Effector memory CD8-positive, alpha-beta T cell (primary cell): Measurements from ENCODE around the gene ARRB2.

Experiments
- ATAC-seq: fragments of 150-1000 bp; cut with Tn5 transposase; replicated peaks from 2 replicates; pipeline ENCODE4 v1.10.0; 2021; ENCODE audit warnings: mild to moderate bottlenecking, moderate library complexity
- DNase-seq, 3 experiments: peaks; one replicate each; pipeline ENCODE4 v3.0.0; 2021
- H3K27ac Mint-ChIP-seq, 2 donors: one replicate each; pipeline ENCODE4 v1.8.0; 2022; ENCODE audit warnings: mild to moderate bottlenecking in 2 of 2, mixed read lengths in 2 of 2, moderate library complexity in 2 of 2
- H3K27me3 Mint-ChIP-seq, 2 donors: one replicate each; pipeline ENCODE4 v1.8.0; 2022; ENCODE audit warnings: mixed read lengths in 2 of 2
- H3K36me3 Mint-ChIP-seq: one replicate; pipeline ENCODE4 v1.8.0; 2022; ENCODE audit warnings: mild to moderate bottlenecking, moderate library complexity, mixed read lengths; ENCODE audit not compliant: insufficient read depth
- H3K4me1 Mint-ChIP-seq, 2 donors: one replicate each; pipeline ENCODE4 v1.8.0; 2022; ENCODE audit warnings: low read depth in 2 of 2, mixed read lengths in 2 of 2
- H3K4me3 Mint-ChIP-seq, 2 donors: one replicate each; pipeline ENCODE4 v1.8.0; 2022; ENCODE audit warnings: mild to moderate bottlenecking in 2 of 2, mixed read lengths in 2 of 2, moderate library complexity in 2 of 2
- H3K9me3 Mint-ChIP-seq, 2 donors: one replicate each; pipeline ENCODE4 v1.8.0; 2022; ENCODE audit warnings: mixed read lengths in 2 of 2

Gene ARRB2

GRCh38 chr17:4721203-4722135 lies 11.0 kb downstream of the ARRB2 start:
- peak overlapping the region; percentile 54 to 87 for H3K27ac Mint-ChIP-seq
- H3K4me3 Mint-ChIP-seq, result peak overlapping the region in 1 of 2 donors; percentile 36
- DNase-seq (peak; percentile 33 to 37 (median 36)), ATAC-seq (peak; percentile 87)
- H3K9me3 Mint-ChIP-seq, result no peaks in the 10 kb centered on the region
- peaks cover 14 to 26% of the 10 kb centered on the region in 2 donors for H3K4me1 Mint-ChIP-seq
- H3K27me3 Mint-ChIP-seq, result no peaks in the 10 kb centered on the region
- H3K36me3 Mint-ChIP-seq, result peaks cover 57% of the 10 kb centered on the region

- Mint-ChIP-seq H3K4me3 (peak overlapping the region in 1 of 2 donors; percentile 35), H3K36me3 (peaks cover 45% of the 10 kb centered on the region), H3K27me3 (no peaks in the 10 kb centered on the region), H3K4me1 (peaks cover 14 to 17% of the 10 kb centered on the region in 2 donors), H3K27ac (no peak overlapping the region), H3K9me3 (no peaks in the 10 kb centered on the region)
- DNase-seq, result no peak
- no peak for ATAC-seq
Measured at GRCh38 chr17:4722678-4723240, 12.3 kb downstream of the ARRB2 start.

GRCh38 chr17:4724650-4725049 lies 14.2 kb downstream of the ARRB2 start:
- Mint-ChIP-seq H3K4me3 (no peak overlapping the region), H3K4me1 (peaks cover 13 to 14% of the 10 kb centered on the region in 2 donors), H3K27me3 (no peaks in the 10 kb centered on the region), H3K27ac (no peak overlapping the region), H3K9me3 (no peaks in the 10 kb centered on the region), H3K36me3 (peaks cover 29% of the 10 kb centered on the region)
- ATAC-seq (no peak), DNase-seq (no peak)

GRCh38 chr17:4725646-4726310 lies 15.3 kb downstream of the ARRB2 start:
- ATAC-seq (no peak), DNase-seq (no peak)
- H3K36me3 Mint-ChIP-seq, result peaks cover 23% of the 10 kb centered on the region
- H3K9me3 Mint-ChIP-seq, result no peaks in the 10 kb centered on the region
- no peak overlapping the region for H3K4me3 Mint-ChIP-seq
- no peaks in the 10 kb centered on the region for H3K27me3 Mint-ChIP-seq
- H3K27ac Mint-ChIP-seq, result peak overlapping the region in 1 of 2 donors; percentile 0
- H3K4me1 Mint-ChIP-seq, result peaks cover 16 to 19% of the 10 kb centered on the region in 2 donors

- Mint-ChIP-seq H3K4me3 (no peak overlapping the region), H3K9me3 (no peaks in the 10 kb centered on the region), H3K4me1 (peaks cover 15 to 16% of the 10 kb centered on the region in 2 donors), H3K36me3 (peaks cover 19% of the 10 kb centered on the region), H3K27ac (no peak overlapping the region), H3K27me3 (no peaks in the 10 kb centered on the region)
- DNase-seq, result no peak
- ATAC-seq, result no peak
Measured at GRCh38 chr17:4728124-4728523, 17.7 kb downstream of the ARRB2 start.

GRCh38 chr17:4733073-4733531 lies 22.7 kb downstream of the ARRB2 start:
- Mint-ChIP-seq H3K27ac (peak overlapping the region in 1 of 2 donors; percentile 45), H3K27me3 (no peaks in the 10 kb centered on the region), H3K4me3 (no peak overlapping the region), H3K36me3 (peaks cover 22% of the 10 kb centered on the region), H3K9me3 (no peaks in the 10 kb centered on the region), H3K4me1 (peaks cover 15 to 18% of the 10 kb centered on the region in 2 donors)
- ATAC-seq, result no peak
- no peak for DNase-seq

- DNase-seq, result no peak
- ATAC-seq, result no peak
- Mint-ChIP-seq H3K4me1 (peaks cover 27% of the 10 kb centered on the region in 2 donors), H3K4me3 (no peak overlapping the region), H3K9me3 (no peaks in the 10 kb centered on the region), H3K27me3 (peaks cover under 1 to 10% of the 10 kb centered on the region in 2 donors), H3K27ac (no peak overlapping the region), H3K36me3 (peaks cover 24% of the 10 kb centered on the region)
Measured at GRCh38 chr17:4734857-4735475, 24.5 kb downstream of the ARRB2 start.

GRCh38 chr17:4735876-4736651 lies 25.6 kb downstream of the ARRB2 start:
- peaks cover 22% of the 10 kb centered on the region for H3K36me3 Mint-ChIP-seq
- no peak overlapping the region for H3K27ac Mint-ChIP-seq
- ATAC-seq (no peak), DNase-seq (no peak)
- H3K4me1 Mint-ChIP-seq, result peaks cover 24 to 25% of the 10 kb centered on the region in 2 donors
- peaks cover 8 to 21% of the 10 kb centered on the region in 2 donors for H3K27me3 Mint-ChIP-seq
- H3K9me3 Mint-ChIP-seq, result no peaks in the 10 kb centered on the region
- H3K4me3 Mint-ChIP-seq, result no peak overlapping the region

- DNase-seq (peak in 1 of 3 experiments; percentile 15), ATAC-seq (peak; percentile 39)
- H3K4me1 Mint-ChIP-seq, result peaks cover 15 to 18% of the 10 kb centered on the region in 2 donors
- peak overlapping the region; percentile 82 to 84 for H3K4me3 Mint-ChIP-seq
- no peaks in the 10 kb centered on the region for H3K9me3 Mint-ChIP-seq
- H3K36me3 Mint-ChIP-seq, result peaks cover 13% of the 10 kb centered on the region
- peaks cover 13 to 38% of the 10 kb centered on the region in 2 donors for H3K27me3 Mint-ChIP-seq
- peak overlapping the region in 1 of 2 donors; percentile 87 for H3K27ac Mint-ChIP-seq
Measured at GRCh38 chr17:4738136-4739121, 28.0 kb downstream of the ARRB2 start.

- H3K27ac Mint-ChIP-seq, result peak within 1 kb of the TSS; percentile 56 to 87
- H3K36me3 Mint-ChIP-seq, result peaks cover 8% of the 10 kb centered on the region
- peaks cover 15 to 18% of the 10 kb centered on the region in 2 donors for H3K4me1 Mint-ChIP-seq
- H3K4me3 Mint-ChIP-seq, result peak within 1 kb of the TSS; percentile 84 to 90
- DNase-seq, result peak; percentile 57 to 65 (median 61)
- H3K27me3 Mint-ChIP-seq, result peaks cover 13 to 44% of the 10 kb centered on the region in 2 donors
- ATAC-seq, result peak; percentile 81
- H3K9me3 Mint-ChIP-seq, result no peaks in the 10 kb centered on the region
Measured at GRCh38 chr17:4739122-4740024, 28.9 kb downstream of the ARRB2 start, which contains the start of the genes CXCL16 and ZMYND15. TSS of gene CXCL16 (minus strand) at chr17:4739928. CDS start at chr17:4739339, 589 bp downstream. TSS of gene ZMYND15 (plus strand) at chr17:4739833. CDS start at chr17:4740549, 716 bp downstream.

GRCh38 chr17:4740025-4740351 lies 29.6 kb downstream of the ARRB2 start:
- no peak for DNase-seq
- ATAC-seq, result no peak
- Mint-ChIP-seq H3K27me3 (peaks cover 14 to 48% of the 10 kb centered on the region in 2 donors), H3K4me1 (peaks cover 15 to 19% of the 10 kb centered on the region in 2 donors), H3K9me3 (no peaks in the 10 kb centered on the region), H3K36me3 (peaks cover 8% of the 10 kb centered on the region), H3K4me3 (peak overlapping the region; percentile 81 to 90), H3K27ac (peak overlapping the region; percentile 56 to 76)
